GM19025 (cell line): Measurements from ENCODE around the gene SLC22A9.

Source experiments
- ATAC-seq: cut with Tn5 transposase; IDR thresholded peaks from one replicate; pipeline ENCODE4 v1.9.1; 2021; ENCODE audit warnings: mild to moderate bottlenecking, low read depth, moderate library complexity; ENCODE audit not compliant: unreplicated experiment

The SLC22A9 gene

GRCh38 chr11:63443714-63444113 lies 74.1 kb downstream of the SLC22A9 start:
- no peak for ATAC-seq

- no peak for ATAC-seq
These were observed 74.6 kb downstream of the SLC22A9 start for GRCh38 chr11:63444160-63444559.

GRCh38 chr11:63445118-63445517 lies 75.5 kb downstream of the SLC22A9 start:
- ATAC-seq, result no peak

- no peak for ATAC-seq
These were observed 76.1 kb downstream of the SLC22A9 start for GRCh38 chr11:63445720-63446119.

GRCh38 chr11:63448646-63449045 lies 79.1 kb downstream of the SLC22A9 start:
- ATAC-seq, result no peak

- ATAC-seq, result no peak
These were observed 90.0 kb downstream of the SLC22A9 start for GRCh38 chr11:63459586-63459985.
